Fibroblast of villous mesenchyme (primary cell): Measurements from ENCODE around the gene EXOSC10. TPM values are rescaled to one million over a fixed set of nuclear protein-coding genes. Genes with fewer than 3 reads are reported as not detected.
A peak's percentile ranks its signal among the peaks of the same experiment; 100 is the strongest.

Source experiments
- DNase-seq: peaks from one replicate; pipeline ENCODE4 v3.0.0-alpha.2; 2010; ENCODE audit warnings: low read depth
- H3K4me3 ChIP-seq: 2 replicates; pipeline ENCODE4 v1.5.1; 2011; ENCODE audit warnings: low read depth, mild to moderate bottlenecking, low read length
- CTCF ChIP-seq: IDR thresholded peaks from 2 replicates; pipeline ENCODE4 v1.5.1; 2012; ENCODE audit warnings: low read depth, mild to moderate bottlenecking, low read length; ENCODE audit not compliant: insufficient read depth
- total RNA-seq: library from RNA; depleted of rRNA; stranded (reverse); fragments of >200 nt; gene quantifications from 2 replicates; pipeline ENCODE4 v1.2.3, GENCODE V29; 2012

The EXOSC10 gene
- total RNA-seq, result 48.0 and 60.5 TPM in 2 replicates

DNA sequence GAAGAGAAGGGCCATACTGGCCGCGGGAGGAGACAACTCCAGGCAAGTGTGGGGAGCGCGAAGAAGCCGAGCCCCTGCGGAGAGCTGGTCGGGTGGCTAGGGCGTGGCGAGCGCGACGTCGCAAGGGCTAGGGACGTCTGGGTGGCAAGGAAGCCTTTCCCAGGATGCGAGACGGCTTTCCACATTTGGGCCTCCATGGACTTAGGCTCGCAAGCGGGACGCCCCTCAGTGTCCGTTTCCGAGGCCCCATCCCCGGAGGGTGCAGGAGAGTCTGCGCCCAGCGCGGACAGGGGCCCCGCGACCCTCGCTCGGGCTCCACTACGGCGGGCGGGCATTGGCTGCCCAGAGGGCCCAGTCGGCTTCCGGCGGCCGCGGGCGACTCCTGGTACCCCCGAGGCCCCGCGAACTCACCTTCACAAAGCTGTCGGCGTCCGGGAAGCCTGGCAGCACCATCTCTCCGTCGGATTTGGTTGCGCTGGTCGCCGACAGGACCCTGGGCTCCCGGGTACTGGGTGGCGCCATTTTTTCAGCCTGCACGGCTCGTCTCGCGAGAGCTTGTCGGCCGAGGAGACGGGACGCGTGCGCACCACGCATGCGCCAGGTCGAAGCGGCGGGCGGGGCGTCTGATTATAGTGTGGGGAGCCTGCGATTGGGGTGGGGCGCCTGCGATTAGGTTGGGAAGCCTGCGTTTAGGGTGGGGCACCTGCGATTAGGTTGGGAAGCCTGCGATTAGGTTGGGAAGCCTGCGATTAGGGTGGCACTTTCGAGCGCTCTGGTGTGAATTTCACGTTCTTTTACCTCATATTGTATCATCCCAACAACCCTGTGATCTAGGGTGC lies at the start of gene EXOSC10:
TSS of gene EXOSC10 (minus strand) at position 560 of the 839 bp plus-strand sequence. CDS start at position 522, 38 bp downstream.
- DNase-seq, result peak; percentile 85
- no peak for TF ChIP-seq CTCF
- H3K4me3 ChIP-seq, result peak within 1 kb of the TSS; percentile 98

- no peak overlapping the region for H3K4me3 ChIP-seq
- TF ChIP-seq CTCF, result no peak
- no peak for DNase-seq
These were observed 47.6 kb upstream of the EXOSC10 start for GRCh38 chr1:11147197-11147770.

DNA sequence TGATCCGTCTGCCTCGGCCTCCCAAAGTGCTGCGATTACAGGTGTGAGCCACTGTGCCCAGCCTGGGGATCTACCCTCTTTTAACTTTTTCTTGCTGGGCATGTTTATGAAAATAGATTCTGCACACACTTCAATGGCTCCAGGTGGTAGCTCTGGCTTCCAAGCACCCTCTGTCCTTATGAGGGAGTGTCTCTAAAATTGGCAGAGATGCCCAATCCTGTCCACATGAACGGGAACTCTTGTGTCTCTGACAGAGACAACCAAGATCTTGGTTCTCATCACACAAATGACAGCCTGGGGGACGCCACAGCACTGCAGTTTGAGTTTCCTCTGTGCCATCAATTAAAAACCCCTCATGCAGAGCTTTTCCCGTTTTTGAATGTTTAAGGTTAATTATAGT lies 46.1 kb upstream of the EXOSC10 start:
- H3K4me3 ChIP-seq, result no peak overlapping the region
- DNase-seq, result no peak
- no peak for TF ChIP-seq CTCF

- no peak overlapping the region for H3K4me3 ChIP-seq
- DNase-seq, result no peak
- TF ChIP-seq CTCF, result no peak
These were observed 45.0 kb upstream of the EXOSC10 start for GRCh38 chr1:11144570-11145256.

DNA sequence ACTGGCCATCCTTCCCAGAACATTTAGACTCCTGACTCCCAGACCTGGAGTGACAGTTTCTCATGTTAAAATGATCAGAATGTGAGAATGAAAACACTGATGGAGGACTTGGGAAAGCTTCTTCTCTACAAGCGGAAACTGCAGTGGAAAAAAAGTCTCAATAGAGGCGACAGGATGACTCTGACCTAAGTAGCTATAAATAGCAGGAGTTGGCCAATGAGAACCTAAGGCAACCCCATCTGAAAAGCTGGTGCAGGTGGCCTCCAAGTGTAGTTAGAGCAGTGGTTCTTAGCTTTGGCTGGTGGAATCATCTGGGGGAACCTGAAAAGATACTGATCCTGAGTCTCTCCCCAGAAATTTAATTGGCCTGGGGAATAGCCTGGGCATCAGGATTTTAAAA lies 44.2 kb upstream of the EXOSC10 start:
- no peak overlapping the region for H3K4me3 ChIP-seq
- no peak for DNase-seq
- no peak for TF ChIP-seq CTCF

DNA sequence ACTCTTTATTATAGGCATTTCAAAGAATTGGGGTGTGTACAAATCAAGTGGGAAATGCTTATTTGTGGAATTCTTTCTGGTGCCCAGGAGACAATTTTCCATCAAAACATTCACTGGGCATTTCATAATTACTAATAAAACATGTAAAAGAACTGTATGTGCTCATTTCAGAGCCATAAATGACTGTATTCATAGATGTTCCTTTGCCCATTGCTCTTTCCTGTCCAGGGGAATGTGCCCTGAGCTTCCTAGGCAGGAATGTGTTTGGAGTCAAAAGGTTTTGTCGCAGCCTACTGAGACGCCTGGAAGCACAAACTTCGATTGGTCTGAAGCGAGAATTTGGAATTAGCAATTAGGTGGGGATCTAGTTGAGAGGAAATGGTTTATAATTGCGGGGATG lies 43.7 kb upstream of the EXOSC10 start:
- TF ChIP-seq CTCF, result no peak
- no peak for DNase-seq
- no peak overlapping the region for H3K4me3 ChIP-seq
